Measurements from ENCODE around the gene NOTCH3. TPM values are rescaled to one million over a fixed set of nuclear protein-coding genes. Genes with fewer than 3 reads are reported as not detected.

Gene NOTCH3
- total RNA-seq, 4 donors from 2014 or later, result 17.7 to 91.4 (median 41.4) TPM

GRCh38 chr19:15191982-15192381, 8.8 kb downstream of the NOTCH3 start:
- TF ChIP-seq, protein P1, sequence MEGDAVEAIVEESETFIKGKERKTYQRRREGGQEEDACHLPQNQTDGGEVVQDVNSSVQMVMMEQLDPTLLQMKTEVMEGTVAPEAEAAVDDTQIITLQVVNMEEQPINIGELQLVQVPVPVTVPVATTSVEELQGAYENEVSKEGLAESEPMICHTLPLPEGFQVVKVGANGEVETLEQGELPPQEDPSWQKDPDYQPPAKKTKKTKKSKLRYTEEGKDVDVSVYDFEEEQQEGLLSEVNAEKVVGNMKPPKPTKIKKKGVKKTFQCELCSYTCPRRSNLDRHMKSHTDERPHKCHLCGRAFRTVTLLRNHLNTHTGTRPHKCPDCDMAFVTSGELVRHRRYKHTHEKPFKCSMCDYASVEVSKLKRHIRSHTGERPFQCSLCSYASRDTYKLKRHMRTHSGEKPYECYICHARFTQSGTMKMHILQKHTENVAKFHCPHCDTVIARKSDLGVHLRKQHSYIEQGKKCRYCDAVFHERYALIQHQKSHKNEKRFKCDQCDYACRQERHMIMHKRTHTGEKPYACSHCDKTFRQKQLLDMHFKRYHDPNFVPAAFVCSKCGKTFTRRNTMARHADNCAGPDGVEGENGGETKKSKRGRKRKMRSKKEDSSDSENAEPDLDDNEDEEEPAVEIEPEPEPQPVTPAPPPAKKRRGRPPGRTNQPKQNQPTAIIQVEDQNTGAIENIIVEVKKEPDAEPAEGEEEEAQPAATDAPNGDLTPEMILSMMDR (IDR thresholded peaks at IDR 0.05; ENCODE audit: low read depth), result no peak

GRCh38 chr19:15191514-15191913, 9.3 kb downstream of the NOTCH3 start:
- TF ChIP-seq, protein P1 (IDR thresholded peaks at IDR 0.05; ENCODE audit: low read depth), result no peak

GRCh38 chr19:15188851-15189250, 11.9 kb downstream of the NOTCH3 start:
- TF ChIP-seq, protein P1 (IDR thresholded peaks at IDR 0.05; ENCODE audit: low read depth), result no peak

DNA sequence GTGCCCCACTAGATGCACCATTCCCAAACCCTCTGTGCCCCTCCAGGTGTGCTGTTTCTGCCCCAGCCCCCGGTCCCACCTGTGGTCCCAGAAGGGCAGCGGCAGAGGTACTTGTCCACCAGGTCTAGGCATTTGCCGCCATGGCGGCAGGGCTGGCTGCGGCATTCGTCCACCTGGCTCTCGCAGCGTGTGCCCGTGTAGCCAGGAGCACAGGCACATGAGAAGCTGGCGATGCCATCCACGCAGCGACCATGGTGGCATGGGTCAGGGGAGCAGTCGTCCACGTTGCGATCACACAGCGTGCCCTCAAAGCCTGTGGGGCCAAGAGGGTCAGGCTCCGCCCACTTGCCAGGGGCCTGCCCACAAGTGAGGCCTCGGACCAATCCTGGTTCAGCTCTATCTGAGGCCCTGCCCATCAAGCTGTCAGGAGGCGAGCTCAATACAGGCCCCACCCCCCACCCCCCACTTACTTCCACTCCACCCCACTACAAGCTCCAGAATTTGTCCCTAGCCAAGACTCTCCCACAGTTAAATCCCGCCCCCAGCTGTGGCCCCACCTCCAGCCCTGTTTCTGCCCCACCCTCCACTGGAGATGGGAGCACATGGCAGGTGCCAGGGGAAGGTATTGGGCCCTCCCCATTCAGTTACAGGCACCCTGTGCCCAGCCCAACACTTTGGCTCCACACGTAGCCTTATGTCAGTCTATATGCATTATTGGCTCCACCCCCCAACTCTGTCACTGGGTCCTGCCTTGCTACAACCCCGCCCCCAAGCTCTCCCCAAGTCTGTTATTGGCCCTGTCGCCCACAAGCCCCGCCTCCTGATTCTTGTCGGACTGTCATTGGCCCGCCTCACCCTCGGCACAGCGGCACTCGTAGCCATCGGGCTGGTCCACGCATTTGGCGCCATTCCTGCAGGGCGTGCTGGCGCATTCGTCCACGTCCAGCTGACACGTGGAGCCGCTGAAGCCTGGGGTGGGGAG, 13.5 kb downstream of the NOTCH3 start:
- TF ChIP-seq, protein P1 (IDR thresholded peaks at IDR 0.05; ENCODE audit: low read depth), result no peak

- TF ChIP-seq, protein P1 (IDR thresholded peaks at IDR 0.05; ENCODE audit: low read depth), result no peak
These were observed 15.6 kb downstream of the NOTCH3 start for GRCh38 chr19:15185188-15185587.

GRCh38 chr19:15184776-15185175, 16.0 kb downstream of the NOTCH3 start:
- TF ChIP-seq, protein P1 (IDR thresholded peaks at IDR 0.05; ENCODE audit: low read depth), result no peak

- TF ChIP-seq, protein P1 (IDR thresholded peaks at IDR 0.05; ENCODE audit: low read depth), result no peak
These were observed 19.4 kb downstream of the NOTCH3 start for GRCh38 chr19:15181394-15181793.
